GM23338 (cell line): ENCODE data around the gene TSEN2. TPM values are rescaled to one million over a fixed set of nuclear protein-coding genes. Genes with fewer than 3 reads are reported as not detected.

Experiments
- ATAC-seq: fragments of 200-7000 bp; cut with Tn5 transposase; 3 replicates; pipeline ENCODE4 v1.9.1; 2020
- DNase-seq: peaks from one replicate; pipeline ENCODE4 v3.0.0-alpha.2; 2015; ENCODE audit warnings: low spot score
- H2AFZ ChIP-seq: fragments of 200-600 bp; sonication (generic); 2 replicates; pipeline ENCODE4 v1.8.0; 2016; ENCODE audit warnings: antibody characterized with exemption, mild to moderate bottlenecking, moderate library complexity
- H3F3A ChIP-seq: fragments of 200-600 bp; sonication (generic); replicated peaks from 2 replicates; pipeline ENCODE4 v1.8.0; 2017; ENCODE audit warnings: antibody characterized with exemption, mixed run types, low read depth
- H3K27ac ChIP-seq: fragments of 200-600 bp; sonication (generic); 2 replicates; pipeline ENCODE4 v1.6.1; 2016; ENCODE audit warnings: low read depth
- H3K27me3 ChIP-seq: fragments of 200-600 bp; sonication (generic); 2 replicates; pipeline ENCODE4 v1.8.0; 2016; ENCODE audit warnings: mild to moderate bottlenecking, mixed run types, moderate library complexity; ENCODE audit not compliant: insufficient read depth
- H3K36me3 ChIP-seq: fragments of 200-600 bp; sonication (generic); 2 replicates; pipeline ENCODE4 v1.8.0; 2016; ENCODE audit warnings: mild to moderate bottlenecking; ENCODE audit not compliant: insufficient read depth
- H3K4me1 ChIP-seq: fragments of 200-600 bp; sonication (generic); 2 replicates; pipeline ENCODE4 v1.8.0; 2016; ENCODE audit warnings: mild to moderate bottlenecking, moderate library complexity; ENCODE audit not compliant: insufficient read depth
- H3K4me2 ChIP-seq: fragments of 200-600 bp; sonication (generic); 2 replicates; pipeline ENCODE4 v1.7.1; 2017; ENCODE audit warnings: mixed run types
- H3K4me3 ChIP-seq: fragments of 200-600 bp; sonication (generic); 2 replicates; pipeline ENCODE4 v1.6.1; 2016; ENCODE audit warnings: mixed run types
- H3K79me2 ChIP-seq: fragments of 200-600 bp; sonication (generic); replicated peaks from 2 replicates; pipeline ENCODE4 v1.8.0; 2017; ENCODE audit warnings: mild to moderate bottlenecking; ENCODE audit not compliant: insufficient read depth
- H3K9me2 ChIP-seq: fragments of 200-600 bp; sonication (generic); 2 replicates; pipeline ENCODE4 v1.8.0; 2017; ENCODE audit not compliant: insufficient read depth
- H4K20me1 ChIP-seq: fragments of 200-600 bp; sonication (generic); replicated peaks from 2 replicates; pipeline ENCODE4 v1.8.0; 2017; ENCODE audit warnings: mild to moderate bottlenecking; ENCODE audit not compliant: insufficient read depth
- H3K27ac Mint-ChIP-seq: 2 replicates; pipeline ENCODE4 v1.8.0; 2020; ENCODE audit warnings: inconsistent platforms, mild to moderate bottlenecking, moderate library complexity, mixed read lengths
- H3K27me3 Mint-ChIP-seq: 3 replicates; pipeline ENCODE4 v1.8.0; 2022; ENCODE audit warnings: low read depth, mild to moderate bottlenecking, moderate library complexity, mixed read lengths, inconsistent platforms; ENCODE audit not compliant: insufficient read depth, poor library complexity
- H3K36me3 Mint-ChIP-seq: 3 replicates; pipeline ENCODE4 v1.8.0; 2021; ENCODE audit warnings: low read depth, mild to moderate bottlenecking, inconsistent platforms, moderate library complexity, mixed read lengths
- H3K4me1 Mint-ChIP-seq: 3 replicates; pipeline ENCODE4 v1.8.0; 2020; ENCODE audit warnings: mild to moderate bottlenecking, inconsistent platforms, mixed read lengths
- H3K4me3 Mint-ChIP-seq: 3 replicates; pipeline ENCODE4 v1.8.0; 2021; ENCODE audit warnings: moderate library complexity, mild to moderate bottlenecking, inconsistent platforms, mixed read lengths
- H3K9me3 Mint-ChIP-seq: 3 replicates; pipeline ENCODE4 v1.8.0; 2020; ENCODE audit warnings: moderate library complexity, mild to moderate bottlenecking, inconsistent platforms, mixed read lengths
- CTCF ChIP-seq, 2 experiments: fragments of 200-600 bp in 1 of 2; sonication (generic) in 1 of 2; conservative IDR thresholded peaks; 2 replicates each; pipeline versions ENCODE4 v1.5.1 to v1.6.1; 2016 to 2017; ENCODE audit warnings: antibody characterized with exemption in 2 of 2, low read depth in 2 of 2, mild to moderate bottlenecking in 2 of 2, moderate library complexity in 1 of 2
- NANOG ChIP-seq: IDR thresholded peaks from 2 replicates; pipeline ENCODE4 v1.6.1; 2016; ENCODE audit warnings: antibody characterized with exemption, borderline replicate concordance
- REST ChIP-seq: IDR thresholded peaks from one replicate; pipeline ENCODE4 v1.6.1; 2018; ENCODE audit warnings: antibody characterized with exemption; ENCODE audit not compliant: unreplicated experiment
- STAT1 ChIP-seq: IDR thresholded peaks from one replicate; pipeline ENCODE4 v1.6.1; 2016; ENCODE audit warnings: antibody characterized with exemption; ENCODE audit not compliant: unreplicated experiment
- ZNF114 ChIP-seq: fragments of 250-450 bp; sonication (Bioruptor Pico); IDR thresholded peaks from 2 replicates; pipeline ENCODE4 v1.5.0; 2020; ENCODE audit warnings: mild to moderate bottlenecking, moderate library complexity
- ZNF331 ChIP-seq: fragments of 250-450 bp; sonication (Bioruptor Pico); IDR thresholded peaks from 2 replicates; pipeline ENCODE4 v1.5.0; 2020; ENCODE audit warnings: low read depth, mild to moderate bottlenecking, moderate library complexity
- ZNF462 ChIP-seq: fragments of 250-450 bp; sonication (Bioruptor Pico); IDR thresholded peaks from 2 replicates; pipeline ENCODE4 v1.5.0; 2020; ENCODE audit warnings: mild to moderate bottlenecking, moderate library complexity
- polyA plus RNA-seq: library from polyadenylated mRNA; unstranded; fragments of >200 nt; fragmentation: Nextera tagmentation; extraction: Ambion mirVana; gene quantifications from 2 replicates; pipeline ENCODE4 v1.2.1, GENCODE V29; 2016
- total RNA-seq: library from RNA; depleted of rRNA; stranded (reverse); fragments of >200 nt; shearing (Covaris generic); gene quantifications from 2 replicates; pipeline ENCODE4 v1.2.3, GENCODE V29; 2014

The TSEN2 gene
- total and polyA plus RNA-seq, 2 experiments from 2014 or later, result 27.7 to 30.0 TPM

GRCh38 chr3:12571986-12572385 is 87.7 kb downstream of the TSEN2 start (continued):
- no peak for TF ChIP-seq ZNF462 (CRISPR knock-in tag)

- peaks cover 37% of the 10 kb centered on the region for H3K36me3 ChIP-seq
- no peak for TF ChIP-seq NANOG
- TF ChIP-seq ZNF331 (CRISPR knock-in tag), result no peak
- no peak for TF ChIP-seq CTCF (conservative IDR thresholded peaks at IDR 0.05; ENCODE audit: low read depth in 2 of 2)
- TF ChIP-seq ZNF114 (CRISPR knock-in tag), result no peak
- no peak for TF ChIP-seq STAT1
- no peak for TF ChIP-seq REST
Observed at GRCh38 chr3:12574131-12574530, 89.9 kb downstream of the TSEN2 start.

More at GRCh38 chr3:12574131-12574530, 89.9 kb downstream of the TSEN2 start:
- Histone ChIP-seq H3K4me3 (no peak overlapping the region), H3K27me3 (no peaks in the 10 kb centered on the region), H3F3A (0 out of 2 replicates have a peak, but pooled peaks cover 2% of the 10 kb centered on the region), H3K9me2 (no peaks in the 10 kb centered on the region), H3K4me2 (no peak overlapping the region), H4K20me1 (peaks cover 9% of the 10 kb centered on the region), H3K79me2 (peaks cover 7% of the 10 kb centered on the region; the same call in 1 of the 2 replicates), H2AFZ (no peak overlapping the region), H3K27ac (no peak overlapping the region), H3K4me1 (no peaks in the 10 kb centered on the region)
- H3K27ac Mint-ChIP-seq, result no peak overlapping the region
- H3K4me3 Mint-ChIP-seq, result no peak overlapping the region
- DNase-seq, result no peak
- H3K36me3 Mint-ChIP-seq, result peaks cover 86% of the 10 kb centered on the region
- no peaks in the 10 kb centered on the region for H3K9me3 Mint-ChIP-seq
- no peak for ATAC-seq
- no peaks in the 10 kb centered on the region for H3K4me1 Mint-ChIP-seq
- peaks cover 2% of the 10 kb centered on the region for H3K27me3 Mint-ChIP-seq
